Fibroblast of lung (primary cell): Measurements from ENCODE around the gene RLBP1. TPM values are rescaled to one million over a fixed set of nuclear protein-coding genes. Genes with fewer than 3 reads are reported as not detected.

Experiments used
- DNase-seq, 2 donors: peaks; one replicate each; pipeline versions ENCODE4 v3.0.0 to v3.0.0-alpha.2; 2010; ENCODE audit warnings: low read depth in 2 of 2
- H2AFZ ChIP-seq: 2 replicates; pipeline ENCODE4 v1.5.1; 2012; ENCODE audit warnings: low read length, control low read depth, inconsistent platforms
- H3K27ac ChIP-seq: 2 replicates; pipeline ENCODE4 v1.5.1; 2011; ENCODE audit warnings: low read length, control low read depth; ENCODE audit not compliant: insufficient read depth
- H3K27me3 ChIP-seq: 2 replicates; pipeline ENCODE4 v1.5.1; 2011; ENCODE audit warnings: mild to moderate bottlenecking, low read length; ENCODE audit not compliant: control insufficient read depth, insufficient read depth
- H3K36me3 ChIP-seq: 2 replicates; pipeline ENCODE4 v1.5.1; 2011; ENCODE audit warnings: low read length; ENCODE audit not compliant: control insufficient read depth, insufficient read depth
- H3K4me1 ChIP-seq: 2 replicates; pipeline ENCODE4 v1.5.1; 2011; ENCODE audit warnings: low read length; ENCODE audit not compliant: control insufficient read depth, insufficient read depth; ENCODE audit errors: extremely low read depth
- H3K4me2 ChIP-seq: 2 replicates; pipeline ENCODE4 v1.5.1; 2011; ENCODE audit warnings: low read length, control low read depth; ENCODE audit not compliant: insufficient read depth; ENCODE audit errors: extremely low read depth
- H3K4me3 ChIP-seq, 4 experiments: fragments of 200-600 bp in 1 of 4; sonication (generic) in 1 of 4; replicated peaks in 1 of 4; 2 replicates each; pipeline ENCODE4 v1.5.1; 2011 to 2016; ENCODE audit warnings: low read length in 4 of 4, low read depth in 3 of 4, mild to moderate bottlenecking in 3 of 4, control low read depth in 2 of 4, inconsistent platforms in 1 of 4, mixed read lengths in 1 of 4; ENCODE audit not compliant: insufficient read depth in 1 of 4; ENCODE audit errors: control extremely low read depth in 1 of 4
- H3K79me2 ChIP-seq: 2 replicates; pipeline ENCODE4 v1.5.1; 2012; ENCODE audit warnings: mild to moderate bottlenecking, low read length, inconsistent platforms; ENCODE audit not compliant: control insufficient read depth, insufficient read depth
- H3K9ac ChIP-seq: 2 replicates; pipeline ENCODE4 v1.5.1; 2011; ENCODE audit warnings: mild to moderate bottlenecking, low read length, control low read depth; ENCODE audit not compliant: insufficient read depth
- H3K9me3 ChIP-seq: 2 replicates; pipeline ENCODE4 v1.5.1; 2012; ENCODE audit warnings: low read depth, low read length; ENCODE audit not compliant: control insufficient read depth, insufficient read depth
- H4K20me1 ChIP-seq: 2 replicates; pipeline ENCODE4 v1.5.1; 2011; ENCODE audit warnings: low read length; ENCODE audit not compliant: control insufficient read depth, insufficient read depth; ENCODE audit errors: extremely low read depth
- CTCF ChIP-seq, 2 donors: IDR thresholded peaks in 1 of 2; conservative IDR thresholded peaks in 1 of 2; 1 replicate in 1 of 2; 2 replicates in 1 of 2; pipeline ENCODE4 v1.5.1; 2011 to 2012; ENCODE audit warnings: low read length in 2 of 2, control low read depth in 1 of 2, inconsistent platforms in 1 of 2, low read depth in 1 of 2, mild to moderate bottlenecking in 1 of 2
- EZH2 ChIP-seq: IDR thresholded peaks from 2 replicates; pipeline ENCODE4 v1.5.1; 2012; ENCODE audit warnings: low read length, control low read depth, mild to moderate bottlenecking; ENCODE audit errors: missing control alignments
- polyA plus RNA-seq, 2 donors: library from polyadenylated mRNA; depleted of rRNA in 1 of 2; stranded (reverse) in 1 of 2; unstranded in 1 of 2; fragments of >200 nt; gene quantifications; 2 replicates each; pipeline ENCODE4 v1.2.1, GENCODE V29; 2011 to 2012; ENCODE audit warnings: missing spikeins in 1 of 2
- total RNA-seq: library from RNA; depleted of rRNA; stranded (reverse); fragments of >200 nt; gene quantifications from 2 replicates; pipeline ENCODE4 v1.2.1, GENCODE V29; 2014

Gene RLBP1
- total and polyA plus RNA-seq, 2 donors (not counting 1 experiment from before 2014, with no cell fraction given) = not detected

- Histone ChIP-seq H2AFZ (no peak overlapping the region), H3K9ac (no peak overlapping the region), H3K4me3 (no peak overlapping the region), H3K27ac (no peak overlapping the region), H3K4me1 (peaks cover 2% of the 10 kb centered on the region), H3K79me2 (no peaks in the 10 kb centered on the region), H3K9me3 (no peaks in the 10 kb centered on the region), H3K36me3 (peaks cover 2% of the 10 kb centered on the region), H3K4me2 (no peak overlapping the region), H3K27me3 (no peaks in the 10 kb centered on the region), H4K20me1 (no peaks in the 10 kb centered on the region)
- peak; percentile 60 to 85 for DNase-seq
- TF ChIP-seq CTCF (conservative IDR thresholded peaks at IDR 0.05 in 1 of 2, IDR thresholded peaks at IDR 0.05 in 1 of 2; ENCODE audit: low read depth in 1 of 2, low read length in 2 of 2) = peak; percentile 87 to 94
- TF ChIP-seq EZH2 = no peak
Measured at GRCh38 chr15:89177633-89178306, 43.6 kb downstream of the RLBP1 start.

GRCh38 chr15:89177116-89177515 lies 44.3 kb downstream of the RLBP1 start:
- no peak overlapping the region for H3K4me2 ChIP-seq
- no peaks in the 10 kb centered on the region for H4K20me1 ChIP-seq
- H3K36me3 ChIP-seq = peaks cover 2% of the 10 kb centered on the region
- no peaks in the 10 kb centered on the region for H3K9me3 ChIP-seq
- peaks cover 2% of the 10 kb centered on the region for H3K4me1 ChIP-seq
- no peak overlapping the region for H3K9ac ChIP-seq
- DNase-seq = no peak
- no peak overlapping the region for H3K27ac ChIP-seq
- TF ChIP-seq EZH2 = no peak
- TF ChIP-seq CTCF (conservative IDR thresholded peaks at IDR 0.05 in 1 of 2, IDR thresholded peaks at IDR 0.05 in 1 of 2; ENCODE audit: low read depth in 1 of 2, low read length in 2 of 2) = no peak
- H3K79me2 ChIP-seq = no peaks in the 10 kb centered on the region
- no peak overlapping the region for H2AFZ ChIP-seq
- H3K4me3 ChIP-seq = no peak overlapping the region
- H3K27me3 ChIP-seq = no peaks in the 10 kb centered on the region

GRCh38 chr15:89175617-89176191 lies 45.7 kb downstream of the RLBP1 start:
- no peak for TF ChIP-seq CTCF (conservative IDR thresholded peaks at IDR 0.05 in 1 of 2, IDR thresholded peaks at IDR 0.05 in 1 of 2; ENCODE audit: low read depth in 1 of 2, low read length in 2 of 2)
- TF ChIP-seq EZH2 = no peak
- H3K27me3 ChIP-seq = no peaks in the 10 kb centered on the region
- H3K4me3 ChIP-seq = no peak overlapping the region
- no peak overlapping the region for H2AFZ ChIP-seq
- no peak overlapping the region for H3K9ac ChIP-seq
- DNase-seq = no peak
- H4K20me1 ChIP-seq = no peaks in the 10 kb centered on the region
- no peaks in the 10 kb centered on the region for H3K79me2 ChIP-seq
- H3K9me3 ChIP-seq = no peaks in the 10 kb centered on the region
- peaks cover 2% of the 10 kb centered on the region for H3K36me3 ChIP-seq
- peaks cover 2% of the 10 kb centered on the region for H3K4me1 ChIP-seq
- no peak overlapping the region for H3K4me2 ChIP-seq
- H3K27ac ChIP-seq = no peak overlapping the region
